SH-SY5Y (cell line): Measurements from ENCODE around the gene NAA20.

Experiments
- GATA2 ChIP-seq: IDR thresholded peaks from 2 replicates; pipeline ENCODE4 v1.6.1; 2011; ENCODE audit warnings: mild to moderate bottlenecking, low read depth, low read length
- GATA3 ChIP-seq: IDR thresholded peaks from 2 replicates; pipeline ENCODE4 v1.6.1; 2011; ENCODE audit warnings: low read depth, mild to moderate bottlenecking, low read length, moderate library complexity

- TF ChIP-seq GATA2 (no peak), GATA3 (no peak)
Observed at GRCh38 chr20:20073801-20074371, 56.7 kb downstream of the NAA20 start.
